Measurements from ENCODE around the gene GNAZ.

GNAZ gene

DNA sequence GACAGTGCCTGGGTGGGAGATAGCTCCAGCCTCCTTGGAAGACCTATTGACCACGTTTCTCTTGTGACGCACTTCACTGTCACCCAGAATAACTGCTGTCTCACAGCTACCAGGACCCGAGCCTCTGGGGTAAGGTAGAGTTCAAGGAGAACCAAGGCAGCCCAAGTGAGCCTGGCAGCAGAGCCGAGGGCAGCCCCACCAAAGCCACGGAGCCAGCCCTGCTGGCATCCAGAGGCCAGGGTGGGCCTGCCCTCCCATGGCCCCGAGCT lies 38.7 kb downstream of the GNAZ start:
- no peak for DNase-seq

DNA sequence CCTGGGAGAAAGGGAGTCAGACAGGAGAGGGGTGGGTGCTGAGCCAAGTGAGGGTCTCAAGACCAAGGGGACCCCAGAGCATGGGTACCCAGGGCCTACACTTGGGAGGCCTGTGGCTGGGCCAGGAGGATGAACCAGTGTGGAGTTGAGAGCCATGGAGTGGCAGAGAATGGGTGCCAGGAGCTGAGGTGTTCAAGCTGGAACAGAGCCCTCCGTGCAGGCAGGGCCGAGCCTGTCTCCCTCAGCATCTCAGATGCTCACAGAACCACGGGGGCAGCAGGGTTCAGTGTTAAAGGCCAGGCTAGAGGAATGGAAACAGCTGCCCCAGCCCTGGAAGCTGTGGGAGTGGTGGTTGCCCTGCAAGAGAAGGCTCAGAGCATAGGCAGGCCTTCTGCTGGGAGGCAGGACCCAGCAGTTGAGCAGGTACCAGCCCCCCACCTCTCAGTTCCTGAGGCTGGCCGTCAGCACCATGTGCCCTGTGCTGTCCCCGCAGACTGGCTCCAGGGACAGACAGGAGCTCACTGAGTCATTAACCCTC lies 39.2 kb downstream of the GNAZ start:
- DNase-seq: no peak

DNA sequence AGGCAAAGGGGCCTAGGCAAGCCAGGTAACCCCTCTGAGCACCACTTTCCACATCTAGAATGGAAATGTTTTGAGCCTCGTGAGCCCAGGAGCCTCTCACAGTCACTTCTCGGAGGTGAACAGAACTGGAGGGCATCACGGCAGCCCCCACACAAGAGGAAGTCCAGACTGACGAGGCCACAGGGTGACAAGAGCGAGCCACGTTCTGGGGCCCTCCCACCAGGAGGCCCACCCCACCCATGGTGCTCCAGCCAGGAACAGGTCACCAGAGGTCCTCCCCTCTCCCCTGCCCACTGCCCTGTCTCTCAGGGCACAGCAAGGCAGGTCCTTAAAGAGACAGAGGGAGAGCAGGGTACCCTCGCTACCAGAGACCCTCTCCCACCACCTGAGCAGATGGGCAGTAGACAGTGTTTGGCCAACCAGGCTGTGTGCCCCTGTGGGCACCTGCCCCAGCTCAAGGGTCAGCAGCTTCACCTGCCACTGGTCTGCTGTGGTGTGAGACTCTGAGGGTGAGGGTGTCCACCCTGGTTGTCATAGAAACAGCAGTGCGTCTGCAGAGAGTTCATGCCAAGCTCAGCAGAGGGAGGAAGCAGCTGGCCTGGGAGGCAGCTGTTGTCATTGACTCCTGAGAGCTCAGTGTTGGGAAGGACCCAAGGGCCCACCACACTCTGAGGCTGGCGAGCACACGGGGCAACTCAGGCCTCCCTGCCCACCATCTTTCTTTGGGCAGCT lies 40.0 kb downstream of the GNAZ start:
- DNase-seq: no peak

DNA sequence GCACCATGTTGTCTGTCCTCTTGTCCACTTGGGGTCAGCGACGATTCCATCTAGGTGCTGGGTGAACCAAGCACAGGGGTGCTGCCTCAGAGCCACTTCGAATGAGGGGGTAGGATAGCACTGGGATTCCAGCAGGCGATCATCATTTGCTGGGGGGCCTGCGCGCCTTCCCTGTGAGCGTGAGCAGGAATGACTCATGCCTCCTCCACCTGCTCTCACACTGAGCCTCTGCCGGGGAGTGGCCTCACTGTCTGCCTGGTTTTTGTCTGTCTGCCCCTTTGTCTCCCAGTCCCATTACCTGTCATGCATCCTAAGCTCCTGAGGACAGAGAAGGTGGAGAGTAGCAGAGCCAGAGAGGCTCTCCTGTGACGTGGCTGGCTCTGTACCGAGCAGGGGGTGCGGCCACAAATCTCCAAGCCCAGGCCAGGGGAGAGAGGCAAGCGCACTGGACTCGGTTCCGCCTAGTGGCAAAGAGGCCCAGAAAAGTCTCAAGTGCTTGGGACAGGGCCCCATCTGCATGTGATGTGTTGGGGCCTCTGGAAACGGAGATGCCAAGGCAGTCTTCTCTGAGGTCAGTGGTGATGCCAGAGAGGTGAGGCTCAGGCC lies 40.7 kb downstream of the GNAZ start:
- DNase-seq: no peak

DNA sequence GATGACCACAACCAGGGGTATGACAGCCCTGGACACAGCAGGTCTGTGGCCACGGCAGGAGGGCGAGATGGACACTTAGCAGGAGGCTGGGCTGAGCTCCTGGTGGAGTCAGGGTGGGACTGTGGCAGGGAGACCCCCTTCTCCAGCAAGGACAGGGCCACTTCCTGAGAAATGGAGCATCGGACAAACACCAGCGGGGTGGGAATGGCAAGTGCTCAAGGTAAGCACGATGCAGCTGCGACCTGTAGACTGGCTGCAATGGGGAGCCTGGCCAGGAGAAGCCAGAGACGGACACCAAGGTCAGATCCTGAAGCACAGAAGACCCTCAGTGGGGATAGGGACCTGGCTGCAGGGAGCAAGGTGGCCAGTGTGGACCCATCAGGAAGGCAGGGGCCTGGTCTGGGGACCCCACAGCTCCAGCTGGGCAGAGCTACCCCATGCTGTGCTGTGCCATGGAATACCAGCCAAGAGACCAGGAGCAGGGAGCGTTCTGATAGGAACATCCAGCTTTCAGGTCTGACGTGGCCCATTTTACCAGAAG lies 42.2 kb downstream of the GNAZ start:
- DNase-seq: no peak

DNA sequence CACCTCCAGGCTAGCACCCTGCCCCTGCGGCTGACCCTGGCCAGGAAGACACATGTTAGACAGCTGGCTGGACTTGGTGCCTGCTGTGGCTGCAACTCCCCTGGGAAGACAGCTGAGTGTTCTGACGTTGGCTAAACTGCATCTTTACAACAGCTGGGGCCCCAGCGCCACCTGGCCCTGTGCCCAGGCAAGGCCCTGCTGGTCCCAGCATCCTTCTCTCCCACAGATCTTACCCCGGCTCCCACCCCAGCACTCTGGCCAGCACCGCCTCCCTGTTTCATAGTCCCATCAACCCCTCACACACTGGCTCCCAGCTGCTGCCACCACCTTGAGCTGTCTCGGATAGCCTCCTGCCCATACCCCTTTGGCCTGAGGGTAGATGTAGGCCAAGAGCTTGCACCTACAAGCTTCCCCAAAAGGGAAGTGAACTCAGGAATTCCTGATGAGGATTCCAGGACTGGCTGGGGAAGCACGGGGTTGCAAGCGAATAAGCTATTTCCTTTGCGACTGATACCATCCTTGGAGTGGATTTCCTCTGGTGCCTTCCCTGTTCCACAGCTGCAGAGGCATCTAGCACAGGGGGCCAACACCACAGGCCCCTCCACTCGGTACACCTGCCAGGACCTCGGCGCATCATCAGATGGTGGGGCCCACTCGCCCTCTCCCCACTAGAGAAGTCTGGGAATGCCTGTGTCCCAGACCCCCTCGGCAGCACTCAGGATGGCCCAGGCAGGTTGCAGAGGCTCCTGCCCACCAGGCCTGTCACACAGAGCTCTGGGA lies 42.9 kb downstream of the GNAZ start:
- no peak for DNase-seq

DNA sequence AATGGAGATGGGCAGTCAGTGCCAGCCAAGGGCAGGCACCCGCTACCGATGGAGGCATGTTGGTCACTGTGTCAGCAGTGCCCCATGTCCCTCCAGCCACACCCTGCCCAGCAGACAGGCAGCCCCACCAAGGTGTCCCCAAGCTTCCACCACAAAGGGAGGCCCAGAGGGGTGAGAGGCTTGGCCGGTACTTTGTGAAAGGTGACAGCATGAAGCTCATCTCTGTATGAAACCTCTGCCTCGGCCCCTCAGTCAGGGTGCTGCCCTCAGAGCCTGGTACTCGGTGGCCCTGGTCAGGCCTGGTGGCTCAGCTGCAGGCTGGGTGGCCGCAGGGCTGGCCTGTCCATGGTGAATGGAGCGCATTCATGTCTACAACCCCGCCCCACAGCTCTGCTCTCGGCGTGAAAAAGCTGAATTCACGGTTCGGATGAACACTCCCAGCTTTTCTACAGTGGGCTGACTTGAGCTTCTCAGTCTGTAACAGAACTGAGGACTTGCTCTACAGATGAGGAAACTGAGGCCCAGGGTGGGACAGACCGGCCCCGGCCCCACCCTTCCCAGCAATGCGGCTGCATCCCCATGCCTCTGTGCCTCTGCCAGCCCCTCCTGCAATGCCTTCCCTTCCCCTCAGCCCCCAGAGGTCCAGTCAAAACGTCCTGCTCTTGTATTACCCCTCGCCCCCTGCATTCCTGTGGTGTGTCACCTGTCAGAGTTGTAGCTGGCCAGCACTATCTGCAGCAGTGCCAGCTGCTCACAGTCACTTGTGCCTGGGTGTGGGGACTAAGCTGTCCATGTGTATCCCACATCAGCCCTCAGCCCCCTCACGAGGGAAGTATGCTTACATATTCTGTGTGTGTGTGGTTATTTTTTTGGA lies 43.8 kb downstream of the GNAZ start:
- DNase-seq: no peak

DNA sequence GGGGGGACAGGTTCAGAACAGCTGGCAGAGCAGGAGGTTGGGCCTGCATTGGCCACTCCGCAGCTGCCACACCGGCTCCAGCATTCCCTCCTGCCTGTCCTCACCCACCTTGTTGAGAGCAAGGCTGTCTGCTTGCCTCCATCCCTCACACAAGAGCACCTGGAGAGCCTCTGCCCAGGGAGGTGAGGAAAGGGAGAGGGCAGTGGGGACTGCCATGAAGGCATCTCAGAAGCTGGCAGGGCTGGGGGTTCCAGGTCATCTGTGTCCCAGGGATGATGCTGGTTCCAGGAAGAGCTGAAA lies 44.4 kb downstream of the GNAZ start:
- DNase-seq: no peak

DNA sequence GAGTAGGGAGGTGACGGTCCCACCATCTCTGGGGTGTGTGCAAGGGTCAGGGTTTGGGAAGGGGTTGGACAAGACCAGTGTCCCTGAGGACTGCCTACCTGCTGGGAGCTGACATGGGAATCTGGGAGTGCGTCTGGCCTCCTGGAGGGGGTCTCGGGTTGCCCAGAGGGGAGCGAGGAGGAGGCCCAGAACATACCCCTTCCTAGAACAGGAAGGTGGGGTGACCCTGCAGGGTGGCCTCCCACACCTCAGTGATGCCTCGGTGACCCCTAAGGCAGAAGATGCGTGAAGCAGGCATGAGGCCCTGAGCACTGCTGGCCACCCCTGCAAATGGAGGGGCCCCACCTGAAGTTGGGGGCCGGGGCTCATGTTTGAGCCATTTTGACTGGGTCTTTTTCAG lies 45.0 kb downstream of the GNAZ start:
- no peak for DNase-seq

DNA sequence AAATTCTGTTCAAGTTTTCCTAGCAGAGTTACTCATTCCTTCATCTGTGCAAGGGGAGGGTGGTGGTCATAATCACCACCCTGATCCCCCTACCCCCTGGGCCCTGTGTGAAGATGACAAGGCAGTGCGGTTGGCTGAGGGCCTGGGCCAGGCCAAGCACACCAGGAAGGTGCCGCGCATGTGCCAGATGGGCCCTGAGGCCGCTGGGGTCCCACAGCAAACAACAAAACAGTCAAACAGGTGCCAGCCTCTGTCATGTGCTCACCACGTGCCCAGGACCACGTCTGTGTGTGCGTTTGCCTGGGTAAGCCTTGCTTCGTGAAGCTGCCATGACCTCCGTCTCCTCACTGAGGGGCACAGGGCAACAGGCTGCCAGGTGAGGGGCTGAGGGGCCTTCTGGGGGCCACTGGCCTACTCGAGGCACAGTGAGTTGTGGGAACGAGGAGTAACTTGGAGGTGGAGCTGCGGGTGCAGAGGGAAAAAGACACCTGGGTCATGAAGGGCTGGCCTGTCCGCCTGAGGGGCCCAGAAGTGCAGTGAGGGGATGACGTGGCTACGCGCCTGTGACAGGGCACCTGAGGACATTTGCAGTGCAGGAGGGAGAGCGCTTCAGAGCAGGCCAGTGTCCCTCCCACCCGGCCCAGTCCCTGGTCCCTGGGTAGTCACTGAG lies 45.6 kb downstream of the GNAZ start:
- no peak for DNase-seq

DNA sequence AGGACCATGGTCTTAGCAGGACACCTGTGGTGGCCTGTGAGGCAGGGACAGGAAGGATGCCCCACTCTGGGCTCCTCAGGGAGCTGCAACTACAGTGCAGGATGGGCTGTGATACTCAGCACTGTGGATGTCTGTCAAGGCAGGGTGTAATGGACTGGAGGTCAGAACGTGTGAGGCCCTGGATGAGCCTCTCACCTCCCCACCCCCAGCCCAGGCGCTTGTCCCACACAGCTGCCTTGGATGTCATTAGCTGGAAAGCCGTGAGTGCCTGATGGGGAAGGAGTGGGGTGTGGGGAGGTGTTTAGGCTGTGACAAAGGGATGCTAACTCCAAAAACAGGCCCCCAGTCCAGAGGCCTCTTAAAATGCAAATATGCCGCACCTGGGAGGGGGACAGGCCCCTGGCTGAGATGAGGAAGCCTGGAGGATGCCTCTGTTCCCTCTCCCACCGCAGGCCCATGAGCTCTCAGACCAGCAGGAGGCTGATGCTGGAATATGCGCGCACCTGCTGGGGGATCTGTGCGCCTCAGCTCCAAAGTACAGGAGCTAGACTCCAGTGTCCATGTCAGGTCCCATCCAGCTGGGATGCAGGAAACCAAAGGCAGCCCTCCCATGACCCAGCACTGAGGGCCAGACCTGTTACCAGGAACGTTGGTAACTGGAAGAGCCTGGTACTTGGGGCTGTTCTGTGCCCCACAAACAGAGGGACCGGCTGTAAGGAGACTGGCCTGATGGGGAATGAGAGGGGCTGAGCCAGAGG lies 46.4 kb downstream of the GNAZ start:
- no peak for DNase-seq

DNA sequence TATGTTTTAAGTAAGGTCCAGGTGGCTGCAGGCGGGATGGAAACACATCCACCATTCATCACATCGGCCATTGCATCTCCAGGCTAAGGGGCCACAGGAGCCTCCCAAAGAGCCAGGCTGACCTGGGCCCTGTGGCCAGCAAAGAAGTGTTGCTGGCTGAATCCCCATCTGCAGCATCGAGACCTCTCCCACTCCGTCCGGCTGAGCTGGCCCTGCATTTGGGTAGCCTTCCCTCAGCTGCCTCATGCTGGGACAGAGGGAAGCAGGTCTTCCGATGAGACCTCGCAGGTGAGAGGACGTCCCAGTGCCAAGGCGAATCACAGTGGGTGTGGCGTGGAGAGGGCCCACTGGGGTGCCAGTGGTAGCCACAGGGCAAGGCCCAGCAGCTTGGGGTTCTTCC lies 47.0 kb downstream of the GNAZ start:
- no peak for DNase-seq

DNA sequence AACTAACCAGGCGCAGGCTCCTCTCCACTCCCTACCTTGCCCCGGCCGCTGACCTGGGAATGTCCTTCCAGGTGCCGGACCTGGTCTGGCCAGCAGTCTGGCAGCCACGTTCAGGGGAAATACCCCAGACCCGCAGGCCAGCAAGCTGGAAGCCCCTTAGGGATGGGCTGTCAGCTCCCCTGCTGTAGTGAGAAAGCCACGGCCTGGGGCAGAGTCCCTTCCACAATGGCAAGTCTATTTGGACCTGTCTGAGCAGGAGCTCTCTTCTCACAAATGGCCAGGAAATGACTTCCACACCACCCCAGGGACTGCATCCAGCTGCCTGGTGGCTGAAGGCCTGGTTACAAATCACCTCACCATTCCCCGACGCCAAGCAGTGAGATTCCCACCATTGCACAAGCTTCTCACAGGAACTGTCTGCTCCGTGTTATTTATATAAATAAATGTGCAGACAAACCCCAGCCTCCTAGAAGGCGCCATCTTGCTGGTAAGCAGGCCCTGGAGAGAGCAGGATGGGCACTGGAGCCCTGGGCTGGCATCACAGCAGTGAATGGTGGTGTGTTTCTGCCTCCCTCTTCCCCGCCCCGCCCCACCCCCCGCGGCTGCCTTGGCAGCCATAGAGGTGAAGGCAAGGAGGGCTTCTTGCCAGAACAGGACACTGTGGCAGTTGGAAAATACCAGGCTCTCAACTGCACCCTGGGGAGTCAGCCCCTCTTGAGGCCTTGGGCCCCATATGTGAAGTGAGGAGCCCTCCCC lies 47.8 kb downstream of the GNAZ start:
- no peak for DNase-seq

DNA sequence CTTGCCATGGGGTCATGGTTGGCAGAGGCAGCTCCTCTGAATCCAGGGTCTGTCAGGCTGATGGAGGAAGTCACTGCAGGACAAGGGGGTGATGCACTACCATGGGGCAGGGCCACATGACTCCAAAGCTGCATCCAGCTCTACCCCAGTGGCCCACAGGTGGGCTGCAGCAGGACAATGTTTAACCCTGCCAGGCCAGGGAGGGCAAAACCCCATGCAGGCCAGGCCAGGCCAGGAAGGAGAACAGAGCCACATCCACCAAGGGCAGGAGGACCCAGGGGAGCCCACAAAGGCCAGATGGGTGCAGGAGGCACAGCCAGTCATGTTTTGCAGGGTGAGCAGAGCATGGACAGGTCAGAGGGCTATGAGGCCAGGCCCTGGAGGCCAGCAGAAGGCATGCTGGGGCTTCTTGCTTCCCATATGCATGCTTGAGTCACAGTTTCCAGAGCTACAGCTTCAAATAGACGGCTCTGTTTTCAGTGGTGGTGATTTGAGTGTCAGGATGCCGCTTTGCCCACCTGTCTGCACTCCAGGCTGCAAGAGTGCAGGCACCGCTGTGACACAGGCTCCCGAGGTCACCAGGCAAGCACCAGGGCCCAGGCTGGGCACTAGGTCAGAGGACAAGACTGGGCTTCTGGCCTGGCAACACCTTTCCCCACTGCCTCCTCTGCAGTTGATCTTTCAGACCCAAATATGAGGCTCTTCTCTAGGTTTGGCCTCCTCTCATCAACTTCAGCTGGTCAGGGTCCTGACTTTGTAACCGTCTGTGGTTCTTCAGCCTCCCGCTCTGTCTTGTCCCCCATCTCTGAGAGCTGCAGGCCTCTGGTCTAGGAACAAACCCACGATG lies 48.6 kb downstream of the GNAZ start:
- no peak for DNase-seq

DNA sequence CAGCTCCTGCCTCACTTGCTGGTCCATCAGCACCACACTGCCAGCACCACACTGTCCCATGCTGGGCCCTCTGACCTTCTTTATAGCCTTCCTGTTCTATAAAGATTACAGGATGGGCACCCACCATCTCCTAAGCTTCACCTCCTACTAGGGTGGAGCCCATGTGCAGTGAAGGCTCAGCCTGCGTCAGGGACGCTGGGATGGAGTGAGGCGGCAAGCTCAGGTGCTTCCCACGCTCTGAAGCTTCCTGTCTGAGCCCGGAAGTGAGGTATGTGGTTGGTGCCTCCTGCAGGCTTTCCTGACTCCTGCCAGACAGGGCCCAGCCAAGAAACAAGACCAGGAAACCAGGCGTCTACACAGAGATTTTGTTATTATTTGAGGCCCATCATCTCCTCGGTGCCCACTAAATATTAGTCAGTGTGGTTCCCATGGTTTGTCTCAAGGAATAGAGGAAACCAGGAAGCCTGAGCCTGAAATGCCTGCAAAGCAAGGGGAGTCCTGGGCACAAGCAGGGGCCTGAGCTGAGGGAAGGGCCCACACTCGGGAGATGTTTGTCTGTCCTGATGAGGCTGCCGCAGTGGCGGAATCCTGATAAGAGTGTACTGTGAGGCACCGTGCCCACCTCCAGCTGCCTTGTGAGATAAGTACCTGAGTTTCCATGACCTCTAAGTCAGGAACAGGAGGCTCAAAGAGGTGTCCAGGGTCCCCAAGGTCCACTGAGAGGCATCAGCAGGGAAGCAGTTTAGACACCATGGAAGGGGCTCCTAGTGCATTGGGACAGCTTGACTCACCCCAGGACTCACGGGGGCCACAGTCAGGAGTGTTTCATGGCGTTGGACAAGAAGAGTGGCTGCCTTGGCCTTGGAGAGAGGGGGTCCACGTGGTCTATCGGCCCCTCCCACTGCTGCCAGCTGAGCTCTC lies 49.4 kb downstream of the GNAZ start:
- no peak for DNase-seq

DNA sequence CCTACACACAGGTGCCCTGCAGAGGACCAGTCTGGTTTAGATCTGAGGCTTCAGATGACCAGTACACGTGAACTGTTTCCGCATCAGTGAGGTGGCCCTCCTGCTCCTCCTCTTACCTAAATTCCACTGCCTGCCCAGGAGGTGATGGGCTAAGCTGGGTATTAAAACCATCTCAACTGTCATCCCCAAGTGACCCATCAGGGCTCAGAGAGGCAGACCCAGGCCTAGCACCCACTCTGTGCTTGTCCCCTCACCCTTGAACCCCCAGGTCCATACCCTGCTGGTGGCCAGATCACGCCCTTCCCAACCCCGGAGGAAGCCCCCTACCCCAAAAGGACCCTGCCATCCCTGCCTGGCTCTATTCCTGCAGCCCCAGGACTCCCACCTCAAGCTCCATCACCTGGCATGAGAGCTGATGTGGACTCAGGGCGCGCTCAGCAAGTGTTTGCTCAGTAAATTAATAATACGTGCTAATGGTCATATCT lies 50.1 kb downstream of the GNAZ start:
- DNase-seq: no peak

DNA sequence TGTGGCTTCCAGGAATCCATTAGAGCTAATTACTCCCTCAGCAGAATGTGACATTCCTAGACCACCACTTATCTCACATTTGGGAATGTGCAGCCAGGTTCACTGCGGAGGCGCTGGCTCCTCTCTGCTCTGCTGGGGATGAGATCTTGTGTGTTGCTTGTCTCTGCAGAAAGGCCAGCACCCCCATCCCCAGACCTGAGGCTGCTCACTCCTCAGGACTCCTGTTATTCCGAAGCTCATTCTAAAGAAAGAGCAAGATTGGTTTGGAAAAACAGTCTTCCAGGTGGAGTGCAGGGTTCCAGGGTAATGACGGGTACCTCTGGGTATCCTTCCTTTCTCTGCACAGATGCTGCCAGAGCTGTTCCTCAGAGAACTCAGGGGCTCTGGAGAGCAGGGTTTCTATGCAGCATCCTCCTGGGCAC lies 50.7 kb downstream of the GNAZ start:
- no peak for DNase-seq

DNA sequence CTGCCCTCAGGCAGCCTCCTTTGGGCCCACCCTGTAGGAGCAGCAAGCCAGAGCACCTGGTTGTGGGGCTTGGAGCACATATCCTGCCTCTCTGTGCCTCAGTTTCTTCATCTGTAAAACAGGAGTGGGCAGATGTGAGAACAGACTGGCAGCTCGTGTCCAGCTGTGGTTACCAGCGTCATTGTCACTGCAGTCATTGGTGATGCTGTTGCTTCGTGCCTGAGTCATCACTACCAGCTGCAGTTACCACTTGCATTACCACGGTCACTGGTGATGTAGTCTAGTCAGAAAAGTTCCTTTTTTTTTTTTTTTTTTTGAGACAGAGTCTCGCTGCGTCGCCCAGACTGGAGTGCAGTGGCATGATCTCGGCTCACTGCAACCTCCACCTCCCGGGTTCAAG lies 51.1 kb downstream of the GNAZ start:
- DNase-seq: no peak
